Activated effector memory CD4-positive, alpha-beta T cell treated with anti-CD3 and anti-CD28 coated beads, Interleukin-2, amount 50 U/mL, for 16 hours (primary cell): ENCODE results near the gene RWDD4.

Source experiments
- DNase-seq: peaks from one replicate; pipeline ENCODE4 v3.0.0-alpha.2; 2020

The RWDD4 gene

GRCh38 chr4:183659029-183659871 lies at the start of gene RWDD4, which contains the start of gene TRAPPC11:
RWDD4 (minus strand) TSS chr4:183659185; CDS start chr4:183658952, 233 bp downstream.
TRAPPC11 (plus strand) TSS chr4:183659293; CDS start chr4:183663868, 4,575 bp downstream.
- DNase-seq, result peak; percentile 98

- DNase-seq, result no peak
Measured at GRCh38 chr4:183702492-183702891, 43.5 kb upstream of the RWDD4 start.

GRCh38 chr4:183700407-183700806 lies 41.4 kb upstream of the RWDD4 start:
- no peak for DNase-seq

- DNase-seq, result no peak
Measured at GRCh38 chr4:183698909-183699308, 39.9 kb upstream of the RWDD4 start.

GRCh38 chr4:183691897-183692296 lies 32.9 kb upstream of the RWDD4 start:
- no peak for DNase-seq

GRCh38 chr4:183691006-183691405 lies 32.0 kb upstream of the RWDD4 start:
- DNase-seq, result no peak

- no peak for DNase-seq
Measured at GRCh38 chr4:183688216-183688615, 29.2 kb upstream of the RWDD4 start.

GRCh38 chr4:183686461-183686860 lies 27.5 kb upstream of the RWDD4 start:
- DNase-seq, result no peak

GRCh38 chr4:183681119-183681518 lies 22.1 kb upstream of the RWDD4 start:
- no peak for DNase-seq

GRCh38 chr4:183675625-183676024 lies 16.6 kb upstream of the RWDD4 start:
- DNase-seq, result no peak

DNA sequence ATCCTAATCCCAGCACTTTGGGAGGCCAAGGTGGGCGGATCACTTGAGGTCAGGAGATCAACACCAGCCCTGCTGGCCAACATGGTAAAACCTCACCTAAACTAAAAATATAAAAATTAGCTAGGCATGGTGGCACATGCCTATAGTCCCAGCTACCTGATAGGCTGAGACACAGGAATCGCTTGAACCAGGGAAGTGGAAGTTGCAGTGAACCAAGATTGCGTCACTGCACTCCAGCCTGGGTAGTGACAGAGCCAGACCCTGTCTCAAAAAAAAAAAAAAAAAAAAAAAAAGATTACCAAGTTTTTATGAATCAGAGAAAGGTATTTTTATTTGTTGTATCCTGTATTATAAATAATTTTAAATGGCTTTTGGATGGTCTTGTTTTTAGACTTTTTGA lies 15.2 kb upstream of the RWDD4 start:
- DNase-seq, result no peak

GRCh38 chr4:183670960-183671555 lies 12.1 kb upstream of the RWDD4 start:
- no peak for DNase-seq

DNA sequence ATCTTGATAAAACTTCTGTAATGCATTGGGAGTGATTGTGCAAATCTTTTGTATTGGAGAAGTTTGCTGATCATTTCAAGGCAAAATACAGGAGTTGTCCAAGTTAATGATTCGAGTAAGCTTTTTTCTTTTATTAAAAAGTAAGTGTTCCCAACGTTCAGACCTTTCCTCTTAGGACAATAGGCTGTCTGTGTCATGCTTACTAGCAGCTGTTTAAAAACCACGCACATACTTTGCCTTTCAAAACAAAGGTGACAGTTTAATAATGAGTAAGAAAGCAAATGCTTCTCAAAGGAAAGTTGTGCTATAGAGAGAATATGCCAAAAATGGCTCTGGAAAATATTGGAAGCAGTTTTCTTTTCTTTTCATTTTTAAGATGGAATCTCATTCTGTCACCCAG lies 11.3 kb upstream of the RWDD4 start:
- no peak for DNase-seq

DNA sequence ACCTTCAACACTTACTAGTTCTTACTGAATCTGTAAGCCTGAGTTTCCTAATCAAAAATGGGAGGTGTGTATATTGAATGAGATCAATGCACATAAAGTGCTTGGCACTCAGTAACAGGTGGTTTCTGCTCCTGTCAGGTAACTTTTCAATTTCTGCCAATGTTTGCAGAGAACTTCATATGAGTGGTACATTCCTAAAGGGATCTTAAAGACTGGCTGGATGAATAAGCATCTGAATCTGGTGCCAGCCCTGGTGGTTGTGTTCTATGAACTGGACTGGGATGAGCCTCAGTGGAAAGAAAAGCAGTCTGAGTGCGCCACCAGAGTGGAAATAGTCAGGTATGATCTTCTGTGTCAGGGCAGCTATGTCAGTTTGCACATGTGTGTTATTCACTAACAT lies 7.1 kb upstream of the RWDD4 start:
- no peak for DNase-seq

DNA sequence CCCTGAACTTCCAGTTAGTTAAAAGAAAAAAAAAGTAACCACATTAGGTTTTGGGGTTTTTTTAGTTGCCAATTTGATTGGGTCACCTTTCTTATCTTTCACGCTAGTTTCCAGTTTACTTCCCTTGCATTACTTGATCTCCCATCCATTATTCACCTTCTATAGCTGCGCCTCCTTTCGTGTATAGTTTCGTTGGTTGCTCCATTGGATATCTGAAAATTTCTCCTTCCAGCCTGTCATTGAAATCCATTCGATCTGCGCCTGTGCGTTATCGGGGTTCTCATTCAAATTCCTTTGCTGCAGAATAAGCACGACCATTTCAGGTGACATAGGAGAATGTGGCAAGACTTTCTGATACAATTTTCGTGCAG lies 872 bp upstream of the RWDD4 start:
- no peak for DNase-seq

DNA sequence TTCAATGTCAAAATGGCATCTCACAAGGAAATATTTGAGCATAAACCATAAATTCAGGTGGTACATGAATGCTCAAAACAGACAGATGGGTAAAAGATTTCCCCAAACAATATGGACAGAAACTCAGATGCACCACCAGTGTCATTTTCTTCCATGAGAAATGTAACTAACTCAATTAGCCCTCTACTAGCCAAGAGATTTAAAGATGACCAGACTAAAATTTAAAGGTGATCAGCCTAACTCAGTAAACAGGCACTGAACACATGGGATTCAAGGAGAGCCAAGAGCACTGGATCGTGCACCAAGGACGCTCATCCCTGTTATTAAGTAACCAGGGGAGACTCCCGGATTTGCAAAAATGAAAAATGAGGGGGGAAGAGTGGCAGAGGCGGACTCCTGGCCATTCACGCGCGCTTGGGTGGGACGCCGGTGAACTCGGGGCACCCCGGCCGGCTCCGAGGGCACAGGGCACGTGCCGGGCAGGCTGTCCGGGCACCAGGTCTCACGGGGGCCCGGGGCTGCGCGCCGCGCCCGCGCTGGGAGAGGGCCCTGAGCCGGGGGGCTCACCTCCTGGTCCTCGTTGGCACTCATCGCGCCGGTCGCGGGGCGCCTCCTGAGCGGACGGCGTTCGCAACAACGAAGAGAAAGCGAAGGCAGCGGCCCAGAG lies 490 bp downstream of the RWDD4 start:
- DNase-seq, result peak; percentile 69

- DNase-seq, result no peak
Measured at GRCh38 chr4:183657564-183657963, 1.4 kb downstream of the RWDD4 start.

DNA sequence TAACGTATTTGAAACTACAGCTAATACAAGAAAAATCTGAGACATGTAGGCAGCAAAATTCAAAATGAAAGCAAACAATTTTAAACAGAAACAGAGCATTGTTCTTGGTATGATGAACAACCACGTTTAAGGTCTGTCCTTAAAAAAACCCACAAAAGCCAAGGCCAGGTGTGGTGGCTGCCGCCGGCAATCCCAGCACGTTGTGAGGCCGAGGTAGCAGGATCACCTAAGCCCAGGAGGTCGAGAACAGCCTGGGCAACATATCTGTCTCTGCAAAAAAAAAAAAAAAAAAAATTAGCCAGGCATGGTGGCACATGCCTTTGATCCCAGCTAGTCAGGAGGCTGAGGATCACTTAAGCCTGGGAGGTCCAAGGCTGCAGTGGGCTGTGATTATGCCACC lies 13.7 kb downstream of the RWDD4 start:
- DNase-seq, result no peak

DNA sequence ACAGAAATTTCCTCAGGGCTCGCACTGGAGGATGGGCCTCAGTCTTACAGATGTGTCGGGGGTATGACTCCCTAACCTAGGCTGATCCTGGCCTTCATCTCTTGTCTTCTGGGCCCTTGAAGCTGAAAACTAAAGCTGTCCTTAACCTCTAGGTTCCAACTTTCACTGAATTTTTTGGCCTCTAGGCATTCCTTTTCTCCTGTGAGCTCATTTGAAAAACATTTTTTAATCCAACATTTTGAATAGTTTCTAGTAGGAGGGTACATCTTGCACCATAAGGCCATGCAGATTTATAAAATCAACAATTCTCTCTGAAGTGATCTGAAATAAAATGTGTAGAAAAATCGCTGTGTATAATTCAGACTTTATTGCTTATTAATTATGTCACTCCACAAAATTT lies 19.7 kb downstream of the RWDD4 start:
- no peak for DNase-seq

DNA sequence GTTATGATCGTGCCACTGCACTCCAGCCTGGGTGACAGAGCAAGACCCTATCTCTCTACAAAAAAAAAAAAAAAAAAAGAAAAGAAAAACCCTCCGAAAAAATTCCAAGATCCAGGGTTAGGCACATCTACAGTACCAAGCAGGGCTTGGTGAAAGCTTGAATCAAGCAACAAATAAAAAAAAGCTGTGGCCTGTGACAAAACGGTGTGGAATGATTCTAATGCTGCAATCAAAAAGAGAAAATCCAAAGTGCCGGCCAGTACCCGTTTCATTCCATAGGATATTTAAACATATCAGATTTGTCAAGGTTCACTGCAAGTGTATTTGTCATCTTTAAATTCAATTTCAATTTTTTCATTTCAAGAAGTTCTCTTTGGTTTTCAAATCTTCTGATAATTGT lies 20.5 kb downstream of the RWDD4 start:
- DNase-seq, result no peak

- no peak for DNase-seq
Measured at GRCh38 chr4:183637461-183637860, 21.5 kb downstream of the RWDD4 start.

DNA sequence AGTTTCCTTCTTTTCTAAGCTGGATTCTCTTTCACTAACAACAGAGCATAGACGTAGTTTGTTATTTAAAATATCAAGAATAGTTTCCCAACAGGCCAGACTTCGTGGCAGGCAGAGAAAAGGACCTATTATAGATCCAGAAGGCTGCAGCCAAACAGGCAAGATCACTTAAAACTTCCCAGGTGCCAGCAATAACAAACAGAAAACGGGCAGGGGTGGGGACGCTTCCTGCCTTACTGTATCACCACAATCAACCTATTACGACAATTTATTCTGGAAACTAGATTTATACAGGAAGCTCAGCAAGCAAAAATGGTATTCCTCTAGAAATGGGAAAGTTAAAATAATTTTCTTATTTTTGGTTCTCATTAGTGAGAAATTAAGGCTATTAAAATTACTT lies 22.1 kb downstream of the RWDD4 start:
- no peak for DNase-seq

- no peak for DNase-seq
Measured at GRCh38 chr4:183636503-183636902, 22.5 kb downstream of the RWDD4 start.

DNA sequence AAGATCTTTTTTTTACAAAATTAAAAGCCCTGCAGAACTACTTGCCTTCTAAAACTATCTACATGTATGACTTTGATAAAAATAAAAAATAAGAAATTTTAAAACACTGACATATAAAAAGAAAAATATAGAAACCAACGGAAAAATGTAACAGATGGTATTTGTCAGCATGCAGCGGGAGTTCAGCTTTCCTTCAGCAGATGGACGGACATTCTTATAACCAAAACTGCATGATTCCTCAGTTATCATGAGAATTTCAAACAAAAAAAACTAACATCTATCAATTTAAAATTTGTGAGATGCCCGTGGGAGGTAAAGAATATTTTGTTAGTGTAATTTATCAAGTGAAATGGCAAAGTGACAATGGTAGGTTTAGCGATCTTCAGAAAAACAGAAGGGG lies 23.2 kb downstream of the RWDD4 start:
- no peak for DNase-seq
